ENCODE data around the gene GYG2.
"Not testable (repeated sequence)": the region's sequence is repeated elsewhere in the genome, so short reads cannot be mapped to it uniquely, and the experiment has no call there.

GYG2 gene

GRCh38 chrX:2828344-2828958, at the start of gene GYG2:
GYG2 (plus strand) TSS chrX:2828930; CDS start chrX:2830189, 1,259 bp downstream.
- no peaks in the 10 kb centered on the region for H3K9me3 Mint-ChIP-seq (ENCODE audit: low read depth)

GRCh38 chrX:2780472-2781225, 48.1 kb upstream of the GYG2 start:
- H3K36me3 Mint-ChIP-seq; H3K4me3 Mint-ChIP-seq; H3K27ac Mint-ChIP-seq; H3K4me1 Mint-ChIP-seq (ENCODE audit: low read depth); H3K9me3 Mint-ChIP-seq (ENCODE audit: low read depth); H3K27me3 Mint-ChIP-seq: not testable (repeated sequence)

More at GRCh38 chrX:2828344-2828958, at the start of gene GYG2:
- Mint-ChIP-seq H3K36me3 (no peaks in the 10 kb centered on the region), H3K4me1 (ENCODE audit: low read depth) (no peaks in the 10 kb centered on the region), H3K27ac (no peak within 1 kb of the TSS), H3K4me3 (no peak within 1 kb of the TSS), H3K27me3 (peaks cover 3% of the 10 kb centered on the region)

GRCh38 chrX:2781226-2781571, 47.5 kb upstream of the GYG2 start:
- Mint-ChIP-seq H3K27ac (no peak overlapping the region), H3K9me3 (ENCODE audit: low read depth) (no peaks in the 10 kb centered on the region), H3K36me3 (peaks cover 2% of the 10 kb centered on the region), H3K4me1 (ENCODE audit: low read depth) (peaks cover 10% of the 10 kb centered on the region), H3K4me3 (no peak overlapping the region), H3K27me3 (no peaks in the 10 kb centered on the region)

- peaks cover 10% of the 10 kb centered on the region for H3K4me1 Mint-ChIP-seq (ENCODE audit: low read depth)
- no peak overlapping the region for H3K4me3 Mint-ChIP-seq
- no peak overlapping the region for H3K27ac Mint-ChIP-seq
Observed at GRCh38 chrX:2781698-2782097, 47.0 kb upstream of the GYG2 start.

GRCh38 chrX:2782171-2782570, 46.6 kb upstream of the GYG2 start:
- peaks cover 10% of the 10 kb centered on the region for H3K4me1 Mint-ChIP-seq (ENCODE audit: low read depth)
- H3K36me3 Mint-ChIP-seq = peaks cover 2% of the 10 kb centered on the region
- H3K27ac Mint-ChIP-seq = no peak overlapping the region
- no peaks in the 10 kb centered on the region for H3K9me3 Mint-ChIP-seq (ENCODE audit: low read depth)
- H3K4me3 Mint-ChIP-seq = no peak overlapping the region
- H3K27me3 Mint-ChIP-seq = no peaks in the 10 kb centered on the region

More at GRCh38 chrX:2781698-2782097, 47.0 kb upstream of the GYG2 start:
- peaks cover 2% of the 10 kb centered on the region for H3K36me3 Mint-ChIP-seq
- no peaks in the 10 kb centered on the region for H3K27me3 Mint-ChIP-seq
- no peaks in the 10 kb centered on the region for H3K9me3 Mint-ChIP-seq (ENCODE audit: low read depth)

GRCh38 chrX:2782778-2783177, 46.0 kb upstream of the GYG2 start:
- Mint-ChIP-seq H3K27ac (no peak overlapping the region), H3K9me3 (ENCODE audit: low read depth) (no peaks in the 10 kb centered on the region), H3K27me3 (no peaks in the 10 kb centered on the region), H3K4me1 (ENCODE audit: low read depth) (peaks cover 10% of the 10 kb centered on the region), H3K4me3 (no peak overlapping the region), H3K36me3 (peaks cover 2% of the 10 kb centered on the region)

- H3K4me1 Mint-ChIP-seq (ENCODE audit: low read depth) = peaks cover 10% of the 10 kb centered on the region
- H3K27me3 Mint-ChIP-seq = no peaks in the 10 kb centered on the region
- peaks cover 2% of the 10 kb centered on the region for H3K36me3 Mint-ChIP-seq
- no peak overlapping the region for H3K4me3 Mint-ChIP-seq
- H3K27ac Mint-ChIP-seq = no peak overlapping the region
- no peaks in the 10 kb centered on the region for H3K9me3 Mint-ChIP-seq (ENCODE audit: low read depth)
Observed at GRCh38 chrX:2784026-2784425, 44.7 kb upstream of the GYG2 start.

- Mint-ChIP-seq H3K27ac (no peak overlapping the region), H3K27me3 (no peaks in the 10 kb centered on the region), H3K4me1 (ENCODE audit: low read depth) (peaks cover 10% of the 10 kb centered on the region), H3K36me3 (peaks cover 2% of the 10 kb centered on the region), H3K9me3 (ENCODE audit: low read depth) (no peaks in the 10 kb centered on the region), H3K4me3 (no peak overlapping the region)
Observed at GRCh38 chrX:2785538-2785937, 43.2 kb upstream of the GYG2 start.

GRCh38 chrX:2788980-2789379, 39.8 kb upstream of the GYG2 start:
- Mint-ChIP-seq H3K36me3 (peaks cover 2% of the 10 kb centered on the region), H3K4me1 (ENCODE audit: low read depth) (no peaks in the 10 kb centered on the region), H3K27me3 (no peaks in the 10 kb centered on the region), H3K9me3 (ENCODE audit: low read depth) (no peaks in the 10 kb centered on the region), H3K27ac (no peak overlapping the region), H3K4me3 (no peak overlapping the region)

GRCh38 chrX:2789569-2789968, 39.2 kb upstream of the GYG2 start:
- H3K27me3 Mint-ChIP-seq = no peaks in the 10 kb centered on the region
- H3K27ac Mint-ChIP-seq = no peak overlapping the region
- no peaks in the 10 kb centered on the region for H3K4me1 Mint-ChIP-seq (ENCODE audit: low read depth)
- H3K36me3 Mint-ChIP-seq = peaks cover 2% of the 10 kb centered on the region
- no peak overlapping the region for H3K4me3 Mint-ChIP-seq
- no peaks in the 10 kb centered on the region for H3K9me3 Mint-ChIP-seq (ENCODE audit: low read depth)

- Mint-ChIP-seq H3K27ac (no peak overlapping the region), H3K4me3 (no peak overlapping the region), H3K4me1 (ENCODE audit: low read depth) (no peaks in the 10 kb centered on the region), H3K36me3 (no peaks in the 10 kb centered on the region), H3K27me3 (no peaks in the 10 kb centered on the region), H3K9me3 (ENCODE audit: low read depth) (no peaks in the 10 kb centered on the region)
Observed at GRCh38 chrX:2793752-2794151, 35.0 kb upstream of the GYG2 start.

GRCh38 chrX:2794336-2794735, 34.4 kb upstream of the GYG2 start:
- Mint-ChIP-seq H3K27ac (no peak overlapping the region), H3K36me3 (no peaks in the 10 kb centered on the region), H3K27me3 (no peaks in the 10 kb centered on the region), H3K4me3 (no peak overlapping the region), H3K4me1 (ENCODE audit: low read depth) (no peaks in the 10 kb centered on the region), H3K9me3 (ENCODE audit: low read depth) (no peaks in the 10 kb centered on the region)

GRCh38 chrX:2796808-2797207, 31.9 kb upstream of the GYG2 start:
- not testable (repeated sequence) for H3K4me3 Mint-ChIP-seq; H3K4me1 Mint-ChIP-seq (ENCODE audit: low read depth); H3K27ac Mint-ChIP-seq; H3K9me3 Mint-ChIP-seq (ENCODE audit: low read depth); H3K36me3 Mint-ChIP-seq; H3K27me3 Mint-ChIP-seq

- no peak overlapping the region for H3K27ac Mint-ChIP-seq
- no peaks in the 10 kb centered on the region for H3K36me3 Mint-ChIP-seq
- H3K4me1 Mint-ChIP-seq (ENCODE audit: low read depth) = no peaks in the 10 kb centered on the region
- no peaks in the 10 kb centered on the region for H3K27me3 Mint-ChIP-seq
- no peak overlapping the region for H3K4me3 Mint-ChIP-seq
- H3K9me3 Mint-ChIP-seq (ENCODE audit: low read depth) = no peaks in the 10 kb centered on the region
Observed at GRCh38 chrX:2799369-2799768, 29.4 kb upstream of the GYG2 start.

GRCh38 chrX:2799980-2800379, 28.8 kb upstream of the GYG2 start:
- not testable (repeated sequence) for H3K27ac Mint-ChIP-seq; H3K27me3 Mint-ChIP-seq; H3K4me3 Mint-ChIP-seq; H3K36me3 Mint-ChIP-seq; H3K4me1 Mint-ChIP-seq (ENCODE audit: low read depth); H3K9me3 Mint-ChIP-seq (ENCODE audit: low read depth)

- no peak overlapping the region for H3K4me3 Mint-ChIP-seq
- H3K27me3 Mint-ChIP-seq = no peaks in the 10 kb centered on the region
- H3K36me3 Mint-ChIP-seq = no peaks in the 10 kb centered on the region
- H3K4me1 Mint-ChIP-seq (ENCODE audit: low read depth) = no peaks in the 10 kb centered on the region
- H3K9me3 Mint-ChIP-seq (ENCODE audit: low read depth) = no peaks in the 10 kb centered on the region
- H3K27ac Mint-ChIP-seq = no peak overlapping the region
Observed at GRCh38 chrX:2801223-2801622, 27.5 kb upstream of the GYG2 start.
